ENCODE results near the gene SNRPE. TPM values are rescaled to one million over a fixed set of nuclear protein-coding genes. Genes with fewer than 3 reads are reported as not detected.
"Not testable (repeated sequence)": the region's sequence is repeated elsewhere in the genome, so short reads cannot be mapped to it uniquely, and the experiment has no call there.

The SNRPE gene
- total RNA-seq (ENCODE audit: insufficient read depth, low replicate concordance), result 51.5 TPM

DNA sequence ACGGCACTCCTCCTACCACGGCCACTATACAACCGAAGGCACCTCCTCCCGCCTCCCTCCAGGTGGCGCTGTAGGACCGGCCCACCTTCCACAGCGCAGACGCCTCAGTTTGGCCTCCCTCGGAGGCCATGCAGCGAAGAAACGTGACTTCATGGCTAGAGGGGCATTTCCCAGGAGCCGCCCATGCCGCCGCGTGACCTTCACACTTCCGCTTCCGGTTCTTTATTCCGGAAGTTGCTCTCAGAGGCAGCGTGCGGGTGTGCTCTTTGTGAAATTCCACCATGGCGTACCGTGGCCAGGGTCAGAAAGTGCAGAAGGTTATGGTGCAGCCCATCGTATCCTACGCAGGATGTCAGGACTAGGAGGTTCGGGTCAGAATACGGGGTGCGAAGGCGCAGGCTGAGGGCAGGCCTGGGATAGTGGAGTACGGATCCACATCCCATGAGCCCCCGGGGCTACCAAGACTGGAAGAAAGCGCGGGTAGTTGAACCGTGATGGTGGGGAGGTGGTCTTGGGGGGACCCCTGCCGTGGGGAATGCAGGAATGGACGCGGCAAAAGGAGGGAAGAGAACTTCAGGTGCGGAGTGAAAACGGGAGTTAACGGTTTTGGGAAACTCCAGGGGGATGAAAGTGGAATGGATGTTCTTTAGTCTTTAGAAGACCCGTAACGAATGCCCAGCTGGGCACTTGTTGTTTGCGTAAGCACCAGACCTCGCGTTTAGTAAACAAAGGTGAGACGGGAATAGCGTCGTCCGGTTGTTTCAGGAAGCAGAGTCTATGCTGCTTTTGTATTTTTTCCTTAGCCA lies at the start of gene SNRPE:
Gene SNRPE (plus strand): TSS at position 221 of the 806 bp plus-strand sequence. CDS start 61 bp downstream, at position 282.
- peak; percentile 99 for DNase-seq (ENCODE audit: low spot score)

DNA sequence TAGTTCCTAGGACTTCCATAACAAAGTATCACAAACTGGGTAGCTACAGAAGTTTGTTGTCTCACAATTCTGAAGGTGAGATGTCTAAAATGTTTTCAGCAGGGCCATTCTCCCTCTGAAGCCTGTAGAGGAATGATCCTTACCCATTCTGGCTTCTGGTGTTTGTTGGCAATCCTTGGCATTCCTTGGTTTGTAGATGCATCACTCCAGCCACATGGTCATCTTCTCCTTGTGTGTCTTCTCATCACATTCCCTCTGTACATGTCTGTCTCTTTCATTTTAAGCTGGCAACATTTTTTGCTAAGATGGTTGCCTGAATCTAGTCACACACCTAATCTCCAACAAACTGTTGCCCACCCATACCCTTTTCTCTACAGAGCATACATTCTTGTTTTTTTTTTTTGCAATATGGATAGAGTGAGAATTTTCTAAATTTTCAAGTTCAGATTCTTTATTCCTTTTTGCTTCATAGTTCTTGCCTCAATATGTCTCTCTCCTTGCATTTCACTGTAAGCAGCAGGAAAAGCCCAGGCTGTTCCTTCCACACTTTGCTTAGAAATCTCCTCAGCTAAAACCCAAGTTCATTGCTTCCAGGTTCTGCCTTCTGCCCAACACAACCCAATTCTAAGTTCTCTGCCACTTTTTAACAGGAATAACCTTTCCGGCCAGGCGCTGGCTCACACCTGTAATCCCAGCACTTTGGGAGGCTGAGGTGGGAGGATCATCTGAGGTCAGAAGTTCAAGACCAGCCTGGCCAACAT lies 47.6 kb upstream of the SNRPE start:
- DNase-seq (ENCODE audit: low spot score), result no peak

GRCh38 chr1:203818399-203818798 lies 43.0 kb upstream of the SNRPE start:
- no peak for DNase-seq (ENCODE audit: low spot score)

DNA sequence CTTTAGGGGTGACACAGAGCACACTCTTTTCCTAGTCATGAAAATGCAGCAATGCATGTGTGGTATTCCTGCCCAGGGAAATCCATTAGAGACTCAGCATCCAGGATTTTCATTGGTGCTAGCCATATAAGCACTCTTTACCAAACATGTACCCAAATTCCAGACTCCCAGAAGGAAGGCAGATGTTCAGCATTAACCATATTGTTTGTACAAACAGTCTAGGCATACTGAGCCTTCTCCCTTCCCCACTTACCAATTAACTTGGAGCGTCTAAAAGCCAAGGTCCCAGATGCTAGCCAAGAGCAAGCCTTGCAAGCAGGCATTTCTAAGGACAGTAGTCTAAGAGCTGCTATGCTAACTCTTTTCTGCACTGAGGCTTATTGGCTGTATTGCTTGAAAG lies 38.1 kb upstream of the SNRPE start:
- no peak for DNase-seq (ENCODE audit: low spot score)

GRCh38 chr1:203826175-203826574 lies 35.2 kb upstream of the SNRPE start:
- DNase-seq (ENCODE audit: low spot score), result no peak

DNA sequence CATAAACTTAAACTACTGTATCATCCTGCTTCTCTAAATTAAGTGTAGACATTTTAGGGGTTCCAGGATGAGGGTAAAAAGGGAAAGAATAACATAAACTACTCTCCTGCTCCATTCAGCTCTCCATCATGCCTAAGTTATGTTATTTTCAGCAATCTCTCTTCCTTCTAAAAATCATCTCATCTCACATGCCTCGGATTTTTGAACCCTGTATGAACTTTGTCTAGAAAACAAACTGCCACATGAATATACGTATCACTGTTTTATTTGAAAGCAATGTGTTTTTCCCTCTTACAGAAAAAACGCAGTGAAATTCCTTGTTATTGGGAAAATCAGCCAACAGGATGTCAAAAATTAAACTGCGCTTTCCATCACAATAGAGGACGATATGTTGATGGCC lies 33.4 kb upstream of the SNRPE start:
- no peak for DNase-seq (ENCODE audit: low spot score)

GRCh38 chr1:203828503-203828902 lies 32.9 kb upstream of the SNRPE start:
- DNase-seq (ENCODE audit: low spot score), result no peak

- not testable (repeated sequence) for DNase-seq (ENCODE audit: low spot score)
Observed at GRCh38 chr1:203829247-203829646, 32.2 kb upstream of the SNRPE start.

- DNase-seq (ENCODE audit: low spot score), result no peak
Observed at GRCh38 chr1:203835476-203835875, 25.9 kb upstream of the SNRPE start.

GRCh38 chr1:203839081-203839480 lies 22.3 kb upstream of the SNRPE start:
- peak; percentile 43 for DNase-seq (ENCODE audit: low spot score)

GRCh38 chr1:203840208-203840808 lies 21.1 kb upstream of the SNRPE start:
- no peak for DNase-seq (ENCODE audit: low spot score)

- DNase-seq (ENCODE audit: low spot score), result no peak
Observed at GRCh38 chr1:203842559-203842876, 18.9 kb upstream of the SNRPE start.

- DNase-seq (ENCODE audit: low spot score), result no peak
Observed at GRCh38 chr1:203843435-203843834, 18.0 kb upstream of the SNRPE start.

- DNase-seq (ENCODE audit: low spot score), result not testable (repeated sequence)
Observed at GRCh38 chr1:203853112-203853511, 8.3 kb upstream of the SNRPE start.

GRCh38 chr1:203858055-203858454 lies 3.3 kb upstream of the SNRPE start:
- DNase-seq (ENCODE audit: low spot score), result peak; percentile 29

- no peak for DNase-seq (ENCODE audit: low spot score)
Observed at GRCh38 chr1:203858975-203859374, 2.4 kb upstream of the SNRPE start.

DNA sequence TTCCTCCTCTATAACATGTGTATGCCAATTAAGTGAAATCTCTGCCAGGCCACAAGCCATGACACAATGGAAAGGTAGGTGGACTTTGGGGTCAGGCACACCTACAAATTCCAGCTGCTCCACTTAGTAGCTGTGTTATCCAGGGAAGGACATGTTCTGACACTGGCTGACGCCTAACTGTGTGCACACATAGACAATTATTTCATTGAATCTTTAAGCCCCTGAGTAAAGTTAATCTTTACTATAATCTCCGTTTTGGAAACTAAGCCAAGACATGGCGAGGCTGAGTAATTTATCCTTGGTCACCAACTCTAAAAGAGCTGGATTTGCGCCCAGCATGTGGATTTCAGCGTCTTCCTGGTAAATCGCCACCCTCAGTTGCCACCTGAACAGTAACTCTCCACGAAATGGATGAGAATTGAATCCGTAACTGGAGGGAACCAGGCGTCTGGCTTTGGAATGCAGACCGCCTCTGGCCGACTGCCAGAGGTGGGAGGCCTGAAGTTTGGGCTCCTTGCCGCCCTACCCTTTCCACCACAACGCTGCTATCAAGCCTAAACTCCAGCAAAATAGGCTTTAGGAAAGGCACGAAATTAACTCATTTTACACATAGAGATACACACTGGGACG lies 888 bp upstream of the SNRPE start:
- peak; percentile 15 for DNase-seq (ENCODE audit: low spot score)

DNA sequence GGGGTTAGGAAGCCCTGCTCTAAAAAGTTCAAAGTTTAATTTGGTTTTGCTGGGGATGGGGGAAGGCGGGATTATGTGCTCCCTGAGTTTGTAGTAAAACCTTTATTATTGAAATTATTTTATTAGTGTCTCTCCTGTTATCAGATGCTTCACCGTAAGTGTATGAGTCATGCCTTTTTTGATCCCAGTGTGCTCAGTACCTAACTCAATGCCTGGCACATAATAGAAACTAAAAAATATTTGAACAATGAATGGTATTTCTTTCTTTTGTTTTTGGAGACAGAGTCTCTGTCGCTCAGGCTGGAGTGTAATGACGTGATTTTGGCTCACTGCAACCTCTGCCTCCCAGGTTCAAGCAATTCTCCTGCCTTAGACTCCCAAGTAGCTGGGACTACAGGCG lies 6.4 kb downstream of the SNRPE start:
- no peak for DNase-seq (ENCODE audit: low spot score)

- no peak for DNase-seq (ENCODE audit: low spot score)
Observed at GRCh38 chr1:203870245-203870644, 8.8 kb downstream of the SNRPE start.

GRCh38 chr1:203871114-203871880 lies 9.9 kb downstream of the SNRPE start:
- DNase-seq (ENCODE audit: low spot score), result peak; percentile 85

DNA sequence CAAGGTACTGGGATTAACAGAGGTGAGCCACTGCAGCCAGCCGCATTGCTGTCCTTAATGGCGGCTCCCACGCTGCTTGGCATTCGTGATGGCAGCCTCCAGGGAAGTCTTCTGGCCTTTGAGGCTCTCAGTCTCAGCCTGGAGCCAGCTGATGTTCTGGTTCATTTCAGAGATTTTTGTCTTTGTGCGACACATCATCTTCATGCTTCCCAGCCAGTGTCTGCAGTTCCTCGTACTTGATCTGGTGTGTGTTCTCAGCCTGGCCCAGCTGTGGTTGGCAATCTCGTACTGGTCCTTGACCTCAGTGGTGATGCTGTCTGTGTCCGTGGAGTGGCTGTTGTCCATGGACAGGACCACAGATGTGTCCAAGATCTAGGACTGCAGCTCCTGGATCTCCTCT lies 11.7 kb downstream of the SNRPE start:
- DNase-seq (ENCODE audit: low spot score), result no peak

Measured in umbilical cord (tissue), 2 donors.